Lung (tissue), 12 donors: ENCODE results near the gene SPCS3. TPM values are rescaled to one million over a fixed set of nuclear protein-coding genes. Genes with fewer than 3 reads are reported as not detected.

ENCODE experiments used
- ATAC-seq: fragments of 200-7000 bp; cut with Tn5 transposase; one replicate; pipeline ENCODE4 v1.9.1; 2020; ENCODE audit warnings: moderate number of reproducible peaks; ENCODE audit not compliant: insufficient read depth, low FRiP score
- DNase-seq, 3 donors: peaks; one replicate each; pipeline ENCODE4 v3.0.0-alpha.2; 2013 to 2017
- H3K27ac ChIP-seq, 2 donors: one replicate each; pipeline ENCODE4 v1.5.1; 2013; ENCODE audit warnings: mild to moderate bottlenecking in 2 of 2, moderate library complexity in 2 of 2, control low read depth in 1 of 2, inconsistent platforms in 1 of 2, low read depth in 1 of 2, low read length in 1 of 2
- H3K27me3 ChIP-seq, 3 donors: one replicate each; pipeline ENCODE4 v1.5.1; 2013; ENCODE audit warnings: low read length in 2 of 3; ENCODE audit not compliant: control insufficient read depth in 3 of 3, insufficient read depth in 3 of 3
- H3K36me3 ChIP-seq, 4 donors: one replicate each; pipeline ENCODE4 v1.5.1; 2013; ENCODE audit warnings: low read length in 4 of 4, mild to moderate bottlenecking in 1 of 4, moderate library complexity in 1 of 4; ENCODE audit not compliant: control insufficient read depth in 4 of 4, insufficient read depth in 4 of 4
- H3K4me1 ChIP-seq, 5 donors: one replicate each; pipeline ENCODE4 v1.5.1; 2013; ENCODE audit warnings: low read length in 5 of 5, mild to moderate bottlenecking in 2 of 5, moderate library complexity in 1 of 5; ENCODE audit not compliant: control insufficient read depth in 5 of 5, insufficient read depth in 5 of 5
- H3K4me3 ChIP-seq: one replicate; pipeline ENCODE4 v1.5.1; 2013; ENCODE audit warnings: mild to moderate bottlenecking, control low read depth, moderate library complexity
- H3K9ac ChIP-seq, 2 donors: one replicate each; pipeline ENCODE4 v1.5.1; 2013; ENCODE audit warnings: low read length in 2 of 2, control low read depth in 1 of 2; ENCODE audit not compliant: insufficient read depth in 1 of 2
- H3K9me3 ChIP-seq, 4 donors: one replicate each; pipeline ENCODE4 v1.5.1; 2013; ENCODE audit warnings: low read length in 3 of 4, mild to moderate bottlenecking in 1 of 4, moderate library complexity in 1 of 4; ENCODE audit not compliant: control insufficient read depth in 4 of 4, insufficient read depth in 3 of 4
- WGBS, 2 donors: extraction: QIAGEN DNeasy Blood & Tissue Kit; methylation state at CpG; one replicate each; pipeline ENCODE4 v1.1.7; 2013; 5-methylcytosine and 5-hydroxymethylcytosine counted together
- polyA plus RNA-seq, 2 donors: library from polyadenylated mRNA; stranded (reverse); fragments of 200-250 nt; gene quantifications; one replicate each; pipeline ENCODE4 v1.2.1, GENCODE V29; 2013
- total RNA-seq, 2 donors: library from RNA; depleted of rRNA in 1 of 2; stranded (reverse); fragments of >200 nt in 1 of 2; gene quantifications; one replicate each; pipeline ENCODE4 v1.2.1, GENCODE V29; 2014 to 2021
- TF ChIP-seq, protein P1 (sequence below): IDR thresholded peaks from 2 replicates; pipeline ENCODE4 v1.5.1; 2012; ENCODE audit warnings: mild to moderate bottlenecking; ENCODE audit errors: control extremely low read depth, extremely low read depth
- donor health status: control.
- donor health status: control.
- donor health status: Bipolar disorder and iron deficiency.
- donor health status: healthy.
- donor health status: DM: yes; HTN: yes; CAD: no.

SPCS3 gene
- total and polyA plus RNA-seq, 4 donors = 39.4 to 170 (median 85.8) TPM

DNA sequence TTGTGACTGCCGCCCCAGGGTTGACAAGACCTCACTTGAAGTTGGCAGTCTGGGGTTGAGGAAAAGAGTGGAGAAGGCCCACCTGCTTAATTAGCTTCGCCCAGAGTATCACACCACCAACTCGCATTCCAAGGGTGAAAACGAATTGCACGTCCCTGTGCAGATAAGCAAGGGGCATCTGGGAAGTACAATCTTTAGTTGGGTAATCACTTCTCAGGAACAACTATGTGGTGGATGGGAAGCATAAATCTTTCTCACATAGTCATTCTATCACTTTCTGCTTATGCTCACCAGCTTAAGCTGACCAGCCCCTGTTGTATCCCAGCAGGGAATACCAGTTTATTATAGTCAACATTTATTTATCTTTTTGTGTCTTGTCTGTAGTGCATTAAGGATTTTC lies 14.3 kb downstream of the SPCS3 start:
- no peak overlapping the region for H3K27ac ChIP-seq
- no peak overlapping the region for H3K4me3 ChIP-seq
- H3K27me3 ChIP-seq = no peaks in the 10 kb centered on the region
- TF ChIP-seq, protein P1, sequence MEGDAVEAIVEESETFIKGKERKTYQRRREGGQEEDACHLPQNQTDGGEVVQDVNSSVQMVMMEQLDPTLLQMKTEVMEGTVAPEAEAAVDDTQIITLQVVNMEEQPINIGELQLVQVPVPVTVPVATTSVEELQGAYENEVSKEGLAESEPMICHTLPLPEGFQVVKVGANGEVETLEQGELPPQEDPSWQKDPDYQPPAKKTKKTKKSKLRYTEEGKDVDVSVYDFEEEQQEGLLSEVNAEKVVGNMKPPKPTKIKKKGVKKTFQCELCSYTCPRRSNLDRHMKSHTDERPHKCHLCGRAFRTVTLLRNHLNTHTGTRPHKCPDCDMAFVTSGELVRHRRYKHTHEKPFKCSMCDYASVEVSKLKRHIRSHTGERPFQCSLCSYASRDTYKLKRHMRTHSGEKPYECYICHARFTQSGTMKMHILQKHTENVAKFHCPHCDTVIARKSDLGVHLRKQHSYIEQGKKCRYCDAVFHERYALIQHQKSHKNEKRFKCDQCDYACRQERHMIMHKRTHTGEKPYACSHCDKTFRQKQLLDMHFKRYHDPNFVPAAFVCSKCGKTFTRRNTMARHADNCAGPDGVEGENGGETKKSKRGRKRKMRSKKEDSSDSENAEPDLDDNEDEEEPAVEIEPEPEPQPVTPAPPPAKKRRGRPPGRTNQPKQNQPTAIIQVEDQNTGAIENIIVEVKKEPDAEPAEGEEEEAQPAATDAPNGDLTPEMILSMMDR = no peak
- H3K9ac ChIP-seq = no peak overlapping the region
- H3K9me3 ChIP-seq = no peaks in the 10 kb centered on the region
- peaks cover 0 to 10% (median 0%) of the 10 kb centered on the region in 5 donors for H3K4me1 ChIP-seq
- peaks cover 0 to 8% (median 4%) of the 10 kb centered on the region in 4 donors for H3K36me3 ChIP-seq
- ATAC-seq (no peak), DNase-seq (no peak)
- 91 to 95% methylated on average over 5 of the region's 5 CpGs for WGBS, 2 donors

DNA sequence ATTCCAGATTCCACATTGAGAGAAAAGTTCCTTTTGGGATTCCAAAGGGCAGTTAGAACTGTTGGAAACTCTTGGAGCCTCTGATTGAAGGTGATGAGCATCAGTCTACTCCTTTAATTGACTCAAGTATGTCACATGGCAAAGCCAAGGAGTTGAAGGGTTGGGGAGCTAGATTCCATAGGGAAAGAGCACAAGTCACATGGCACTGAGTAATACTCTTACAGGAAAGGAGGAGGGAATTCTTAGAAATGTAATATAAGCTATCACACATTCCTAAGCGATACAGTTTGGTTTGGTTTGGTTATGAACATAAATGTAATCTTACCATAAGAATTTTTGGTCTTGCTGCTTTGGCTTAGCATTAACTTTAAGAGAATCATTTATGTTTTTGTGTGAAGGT lies 15.7 kb downstream of the SPCS3 start:
- Histone ChIP-seq H3K4me3 (no peak overlapping the region), H3K27me3 (no peaks in the 10 kb centered on the region), H3K36me3 (peaks cover 0 to under 1% (median 0%) of the 10 kb centered on the region in 4 donors), H3K9ac (no peak overlapping the region), H3K9me3 (no peaks in the 10 kb centered on the region), H3K27ac (no peak overlapping the region), H3K4me1 (peaks cover 0 to 10% (median 0%) of the 10 kb centered on the region in 5 donors)
- DNase-seq = no peak
- ATAC-seq = no peak
- 89 to 95% methylated on average over 1 of the region's 1 CpG for WGBS, 2 donors
- TF ChIP-seq, protein P1 = no peak

DNA sequence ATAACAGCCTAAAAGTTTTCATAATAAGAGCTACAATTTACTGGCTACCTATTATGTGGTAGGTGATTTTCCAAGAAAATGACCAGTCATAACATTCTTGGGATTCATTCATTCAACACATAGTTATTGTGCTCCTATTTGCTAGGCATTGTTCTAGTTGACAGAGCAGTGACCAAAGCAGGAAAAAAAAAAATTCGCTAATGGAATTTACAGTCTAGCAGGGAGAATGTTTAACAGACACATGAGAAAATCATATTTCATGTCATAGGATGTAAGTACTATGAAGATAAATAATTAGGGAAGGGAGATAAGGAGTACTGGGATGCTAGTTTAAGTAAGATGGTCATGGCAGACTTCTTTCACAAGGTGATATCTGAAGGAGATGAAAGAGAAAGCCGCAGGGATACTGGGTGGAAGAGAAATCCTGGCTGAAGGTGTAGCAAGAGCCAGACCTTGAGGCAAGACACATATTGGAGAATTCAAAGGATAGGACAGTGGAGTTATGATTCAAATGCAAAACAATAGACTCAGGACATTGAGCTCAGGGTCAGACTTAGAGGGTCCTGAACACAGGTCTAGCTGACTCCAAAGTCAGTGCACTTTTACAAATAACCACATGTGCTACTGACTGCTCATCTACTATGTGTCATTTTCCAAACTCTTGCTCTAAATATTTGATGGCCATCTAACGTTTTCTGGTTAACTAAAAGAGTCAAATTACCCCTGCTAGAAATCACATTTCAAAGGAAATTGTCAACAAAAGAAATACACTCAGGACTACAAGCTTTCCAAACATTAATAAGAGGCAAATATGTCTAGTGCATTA lies 20.4 kb downstream of the SPCS3 start:
- Histone ChIP-seq H3K36me3 (peaks cover 0 to 5% (median 0%) of the 10 kb centered on the region in 4 donors), H3K9ac (peak overlapping the region in 1 of 2 donors; percentile 77), H3K4me3 (no peak overlapping the region), H3K27me3 (no peaks in the 10 kb centered on the region), H3K4me1 (peaks cover 0 to 3% (median 0%) of the 10 kb centered on the region in 5 donors), H3K27ac (no peak overlapping the region), H3K9me3 (peaks cover 0 to 15% (median 4%) of the 10 kb centered on the region in 4 donors)
- DNase-seq (no peak), ATAC-seq (no peak)
- WGBS, 2 donors = 54% methylated on average over 3 of the region's 3 CpGs
- TF ChIP-seq, protein P1 = no peak
